Psoas muscle (tissue), 8 donors: Measurements from ENCODE around the gene CD46. TPM values are rescaled to one million over a fixed set of nuclear protein-coding genes. Genes with fewer than 3 reads are reported as not detected.

Experiments used
- ATAC-seq, 4 donors: fragments of 200-7000 bp; cut with Tn5 transposase; one replicate each; pipeline ENCODE4 v1.9.1; 2020; ENCODE audit warnings: moderate library complexity in 3 of 4, mild to moderate bottlenecking in 2 of 4
- DNase-seq, 2 donors: peaks; one replicate each; pipeline ENCODE4 v3.0.0-alpha.2; 2020
- H3K27ac ChIP-seq: fragments of 200-600 bp; one replicate; pipeline ENCODE4 v1.8.0; 2022
- H3K27me3 ChIP-seq, 3 donors: fragments of 200-600 bp in 1 of 3; one replicate each; pipeline versions ENCODE4 v1.6.1 to v1.8.0; 2013 to 2022; ENCODE audit warnings: low read length in 2 of 3, mild to moderate bottlenecking in 2 of 3, moderate library complexity in 1 of 3; ENCODE audit not compliant: insufficient read depth in 3 of 3
- H3K36me3 ChIP-seq, 2 donors: fragments of 200-600 bp in 1 of 2; one replicate each; pipeline versions ENCODE4 v1.6.1 to v1.8.0; 2013 to 2022; ENCODE audit warnings: low read depth in 1 of 2, mild to moderate bottlenecking in 1 of 2, moderate library complexity in 1 of 2; ENCODE audit not compliant: insufficient read depth in 1 of 2
- H3K4me1 ChIP-seq: fragments of 200-600 bp; one replicate; pipeline ENCODE4 v1.8.0; 2022
- H3K4me3 ChIP-seq: fragments of 200-600 bp; one replicate; pipeline ENCODE4 v1.8.0; 2022; ENCODE audit warnings: mild to moderate bottlenecking
- H3K9me3 ChIP-seq: fragments of 200-600 bp; one replicate; pipeline ENCODE4 v1.8.0; 2022
- CTCF ChIP-seq: fragments of 200-600 bp; IDR thresholded peaks from one replicate; pipeline ENCODE4 v1.8.0; 2022; ENCODE audit warnings: antibody characterized with exemption
- WGBS, 3 donors: extraction: QIAGEN DNeasy Blood & Tissue Kit; methylation state at CpG; one replicate each; pipeline versions ENCODE4 v1.1.6 to v1.1.7; 2013; 5-methylcytosine and 5-hydroxymethylcytosine counted together
- intact Hi-C, 2 donors: fragments of 100-400 bp; cut with DNase I; formaldehyde crosslinking; loops; one replicate each; pipeline versions ENCODE4 v1.11.0 to v1.14.2; 2022
- polyA plus RNA-seq, 3 donors: library from polyadenylated mRNA; stranded (reverse); fragments of 200-250 nt; gene quantifications; one replicate each; pipeline ENCODE4 v1.2.3, GENCODE V29; 2013
- total RNA-seq, 4 donors: library from RNA; stranded (reverse); fragmentation: NEBNext Ultra II Directional in 2 of 4; extraction: Animal tissue kit (Norgen Biotek cat#: 25700) in 2 of 4; gene quantifications; one replicate each; pipeline versions ENCODE4 v1.2.1 to v1.2.4, GENCODE V29; 2021 to 2023
- donor health status: healthy with polysubstance abuse.
- donor health status: DM: no; HTN: no; CAD: no; lungs with moderate emphysema.
- donor health status: Bipolar disorder and iron deficiency.
- donor health status: healthy.
- donor health status: DM: yes; HTN: yes; CAD: no.
- donor health status: DM: no; HTN: no; CAD: no.
- donor health status: DM: no; HTN: no; CAD: no.
- donor health status: DM: yes; HTN: yes; CAD: no.

CD46 gene
- total and polyA plus RNA-seq, 7 donors, result 33.9 to 66.3 (median 44.1) TPM

DNA sequence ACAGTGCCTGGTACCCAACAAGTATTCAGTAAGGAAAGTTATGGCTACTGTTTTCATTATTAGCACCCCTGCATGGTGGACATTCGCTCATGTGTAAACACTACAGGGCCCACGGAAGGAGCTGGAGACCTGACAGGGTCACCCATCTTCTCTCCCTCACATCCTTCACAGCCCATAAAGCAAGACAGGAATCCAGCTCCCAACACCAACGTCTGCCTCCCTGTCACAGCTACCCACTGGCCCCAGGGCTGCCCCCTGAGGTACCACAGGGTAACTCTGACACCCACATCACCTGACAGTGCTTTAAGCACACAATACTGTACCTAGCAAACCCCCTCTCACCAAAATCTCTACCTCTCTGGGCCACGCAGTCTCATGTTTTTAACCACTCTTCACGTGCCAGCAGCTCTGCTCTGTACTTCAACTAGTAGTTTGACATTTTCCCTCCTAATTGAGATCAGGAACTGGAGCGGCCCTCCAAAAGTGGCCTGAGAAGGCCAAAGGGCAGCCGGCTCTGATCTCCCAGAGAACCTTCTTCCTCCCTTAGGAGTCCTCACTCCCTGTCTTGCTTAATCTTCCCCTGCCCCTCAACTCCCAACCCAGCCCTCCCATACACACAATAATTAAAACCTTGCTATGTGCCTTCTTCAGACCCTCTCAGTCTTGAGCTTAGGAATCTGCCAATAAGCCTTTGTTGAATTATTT, 82.3 kb downstream of the CD46 start:
- DNase-seq (no peak), ATAC-seq (no peak)
- no peak for TF ChIP-seq CTCF
- no peaks in the 10 kb centered on the region for H3K36me3 ChIP-seq
- H3K27me3 ChIP-seq, result no peaks in the 10 kb centered on the region
- intact Hi-C loops, result no loop called here
- H3K4me3 ChIP-seq, result no peak overlapping the region
- no peaks in the 10 kb centered on the region for H3K9me3 ChIP-seq
- peak overlapping the region; percentile 16 for H3K27ac ChIP-seq
- H3K4me1 ChIP-seq, result peaks cover 76% of the 10 kb centered on the region
- WGBS, 3 donors, result 85 to 87% (median 87%) methylated on average over 7 of the region's 7 CpGs

GRCh38 chr1:207835958-207836357, 84.1 kb downstream of the CD46 start:
- no peak for ATAC-seq
- H3K9me3 ChIP-seq, result no peaks in the 10 kb centered on the region
- no peak overlapping the region for H3K4me3 ChIP-seq
- H3K36me3 ChIP-seq, result no peaks in the 10 kb centered on the region
- intact Hi-C loops, result no loop called here
- H3K27me3 ChIP-seq, result no peaks in the 10 kb centered on the region
- 74 to 92% (median 79%) methylated on average over 6 of the region's 6 CpGs for WGBS, 3 donors
- H3K27ac ChIP-seq, result peak overlapping the region; percentile 24
- no peak for DNase-seq
- H3K4me1 ChIP-seq, result peaks cover 72% of the 10 kb centered on the region
- TF ChIP-seq CTCF, result no peak

DNA sequence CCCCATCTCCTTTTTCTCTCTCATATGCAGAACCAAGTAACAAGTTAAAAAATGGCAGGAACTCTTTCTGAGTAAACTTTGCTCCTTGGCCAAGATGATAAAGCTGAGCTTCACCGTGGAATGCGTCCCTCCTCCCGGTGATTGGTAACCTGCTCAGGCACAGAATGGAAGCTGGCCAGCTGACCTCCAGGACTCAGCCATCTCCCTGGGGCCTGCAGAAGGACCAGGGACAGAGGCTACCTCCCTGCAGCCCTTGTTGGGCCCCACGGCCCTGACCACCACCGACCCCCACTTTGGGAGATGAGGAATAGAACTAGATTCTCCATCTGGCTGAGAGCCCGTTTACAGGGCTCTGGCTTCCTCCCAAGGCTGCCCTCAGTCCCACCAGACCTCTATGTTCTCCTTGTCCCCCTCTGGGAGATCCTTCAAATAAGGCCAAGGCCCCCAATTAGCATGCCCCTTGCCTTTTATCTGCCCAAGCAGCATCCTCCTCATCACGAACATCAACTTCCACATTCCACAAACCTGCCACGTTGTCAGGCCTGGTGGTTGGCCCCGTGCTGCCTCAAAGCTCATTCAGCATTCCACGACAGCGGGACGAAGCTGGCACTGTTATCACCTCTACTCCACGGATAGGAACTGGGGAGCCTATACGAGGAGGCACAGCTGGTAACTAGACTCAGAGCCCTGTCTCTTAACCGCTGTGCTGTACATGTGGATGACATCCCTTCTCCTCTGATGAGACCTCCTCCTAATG, 84.9 kb downstream of the CD46 start:
- ATAC-seq, result no peak
- H3K4me3 ChIP-seq, result no peak overlapping the region
- intact Hi-C loops, result no loop called here
- no peak for DNase-seq
- no peak for TF ChIP-seq CTCF
- H3K36me3 ChIP-seq, result no peaks in the 10 kb centered on the region
- WGBS, 3 donors, result 67 to 83% (median 68%) methylated on average over 15 of the region's 15 CpGs
- H3K4me1 ChIP-seq, result peaks cover 71% of the 10 kb centered on the region
- H3K27ac ChIP-seq, result peak overlapping the region; percentile 21
- H3K27me3 ChIP-seq, result no peaks in the 10 kb centered on the region
- H3K9me3 ChIP-seq, result no peaks in the 10 kb centered on the region

DNA sequence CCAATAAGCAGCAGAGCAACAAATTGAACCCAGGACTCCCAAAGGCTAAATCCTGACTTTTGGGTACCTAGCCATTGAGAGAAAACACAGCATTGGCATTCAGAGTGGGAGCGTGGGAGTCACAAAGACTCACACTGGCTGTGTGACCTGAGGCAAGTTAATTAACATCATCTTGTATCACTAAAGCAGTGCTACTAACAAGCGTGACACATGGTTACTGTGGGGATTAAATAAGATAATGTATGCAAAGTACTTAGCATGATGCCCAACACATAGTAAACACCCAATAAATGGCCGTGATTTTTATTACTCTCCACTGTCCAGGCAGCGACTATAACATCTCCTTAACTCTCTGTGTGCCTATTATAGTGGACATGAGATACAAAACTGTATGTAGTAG, 85.8 kb downstream of the CD46 start:
- Histone ChIP-seq H3K36me3 (no peaks in the 10 kb centered on the region), H3K27me3 (no peaks in the 10 kb centered on the region), H3K4me1 (peaks cover 71% of the 10 kb centered on the region), H3K9me3 (no peaks in the 10 kb centered on the region), H3K27ac (peak overlapping the region; percentile 46), H3K4me3 (no peak overlapping the region)
- TF ChIP-seq CTCF, result no peak
- ATAC-seq, result no peak
- DNase-seq, result no peak
- intact Hi-C loops, result no loop called here
- 89 to 95% (median 90%) methylated on average over 4 of the region's 4 CpGs for WGBS, 3 donors
